ENCODE results near the gene NINJ2. TPM values are rescaled to one million over a fixed set of nuclear protein-coding genes. Genes with fewer than 3 reads are reported as not detected.

NINJ2 gene
- polyA plus RNA-seq, 2 of the 4 experiments (the other 2 are of a cell fraction), result 0.76 to 1.2 TPM

- peaks cover 9% of the 10 kb centered on the region; the same call in 2 of the 3 replicates for H3K4me1 ChIP-seq
- WGBS (ENCODE audit: missing lambda C conversion rate), result 80% methylated on average over 18 of the region's 18 CpGs
- no peak overlapping the region for H3K4me3 ChIP-seq
- H3K27ac ChIP-seq, result no peak overlapping the region
- H3K9me3 ChIP-seq, result no peaks in the 10 kb centered on the region
- DNase-seq (ENCODE audit: low read depth in 1 of 2, low spot score in 1 of 2) (no peak), FAIRE-seq (no peak), ATAC-seq (no peak)
- CTCF ChIA-PET, result interaction anchor here (0.8 to 4.5 kb wide), 6 partner anchors 11 to 362 kb away, joined by 3 to 24 read pairs (median 4); partner anchors contain the start of gene RAD52
- TF ChIP-seq JUNB (IDR thresholded peaks at IDR 0.05), result no peak
- no peak for TF ChIP-seq POLR2AphosphoS2 (conservative IDR thresholded peaks at IDR 0.05; ENCODE audit: low read length)
- TF ChIP-seq ATOH8 (CRISPR knock-in tag; IDR thresholded peaks at IDR 0.05; ENCODE audit: low read depth), result no peak
- TF ChIP-seq USF2 (IDR thresholded peaks at IDR 0.05), result no peak
- TF ChIP-seq ZNF302 (CRISPR knock-in tag; IDR thresholded peaks at IDR 0.05), result no peak
- no peak for TF ChIP-seq NFE2L2 (conservative IDR thresholded peaks at IDR 0.05; ENCODE audit: low read length)
- no peak for TF ChIP-seq HOXB13 (CRISPR knock-in tag; IDR thresholded peaks at IDR 0.05; ENCODE audit: low read depth)
- no peak for TF ChIP-seq RARB (CRISPR knock-in tag; IDR thresholded peaks at IDR 0.05)
- no peak for TF ChIP-seq EP300 (IDR thresholded peaks at IDR 0.05)
- no peak for TF ChIP-seq HEYL (CRISPR knock-in tag; IDR thresholded peaks at IDR 0.05)
- no peak for TF ChIP-seq ELK1 (IDR thresholded peaks at IDR 0.05; ENCODE audit: low read depth, low read length)
- no peak for TF ChIP-seq E2F6 (IDR thresholded peaks at IDR 0.05; ENCODE audit: borderline replicate concordance, low read depth)
- TF ChIP-seq SMC3 (IDR thresholded peaks at IDR 0.05), result no peak
- no peak for TF ChIP-seq FOSL2 (IDR thresholded peaks at IDR 0.05)
- no peak for TF ChIP-seq FOSL2 (CRISPR knock-in tag; IDR thresholded peaks at IDR 0.05)
- TF ChIP-seq RFX5 (IDR thresholded peaks at IDR 0.05), result no peak
- TF ChIP-seq PHF8 (IDR thresholded peaks at IDR 0.05; ENCODE audit: borderline replicate concordance, low read depth), result no peak
- no peak for TF ChIP-seq CTCF (IDR thresholded peaks at IDR 0.05)
- no peak for TF ChIP-seq GATA3 (IDR thresholded peaks at IDR 0.05; ENCODE audit: borderline replicate concordance)
- H3K4me2 ChIP-seq, result no peak overlapping the region
- POLR2A ChIA-PET, result no interaction called here
Measured at GRCh38 chr12:587132-588023, 75.9 kb downstream of the NINJ2 start.

Measured in A549 (cell line).